ENCODE data around the gene RUSC2. TPM values are rescaled to one million over a fixed set of nuclear protein-coding genes. Genes with fewer than 3 reads are reported as not detected.

Gene RUSC2
- total RNA-seq, 1 experiment from 2014 or later: 49.9 TPM

DNA sequence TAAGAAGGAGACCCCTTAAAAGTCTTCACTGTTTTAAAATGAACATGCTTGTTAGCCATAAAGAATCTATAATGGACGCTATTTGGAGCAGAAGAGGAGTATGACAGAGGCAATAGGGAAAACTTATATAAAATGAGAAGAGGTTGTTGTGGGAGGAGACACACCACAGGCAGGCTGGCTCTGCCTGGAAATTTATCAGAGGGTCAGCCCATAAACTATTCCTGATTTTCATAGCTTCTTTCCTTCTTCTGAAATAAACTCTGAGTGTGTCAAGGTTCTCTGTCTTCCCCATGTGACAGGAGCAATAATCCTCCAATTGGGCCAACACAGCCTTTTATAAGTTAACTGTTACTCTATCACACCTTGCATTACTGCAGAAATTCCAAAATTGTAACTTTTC is 19.6 kb upstream of the RUSC2 start:
- ChIA-PET CTCF (no interaction called here), POLR2A (no interaction called here)
- intact Hi-C loops (cut with micrococcal nuclease; ENCODE audit: unreplicated experiment) (loop anchor here (10.0 kb wide), 1 partner anchor 276 kb away; no protein-coding TSS in a partner anchor), in situ Hi-C loops (cut with HindIII; ENCODE audit: low pct_unique_long_range_greater_than_20kb, low sequenced_read_pairs) (no loop called here)
- H3K4me1 ChIP-seq (ENCODE audit: control insufficient read depth, insufficient read depth, low read length): no peaks in the 10 kb centered on the region
- no peak for DNase-seq (ENCODE audit: low read depth, low spot score)
- BruUV-seq (replicated peaks): no TSS peak
- H3K27ac ChIP-seq (ENCODE audit: low read length): no peak overlapping the region
- H3K36me3 ChIP-seq (ENCODE audit: control insufficient read depth, insufficient read depth, low read length): no peaks in the 10 kb centered on the region
- H3K9me3 ChIP-seq (ENCODE audit: control insufficient read depth, insufficient read depth, low read depth, low read length): no peaks in the 10 kb centered on the region
- TF ChIP-seq, protein P1, sequence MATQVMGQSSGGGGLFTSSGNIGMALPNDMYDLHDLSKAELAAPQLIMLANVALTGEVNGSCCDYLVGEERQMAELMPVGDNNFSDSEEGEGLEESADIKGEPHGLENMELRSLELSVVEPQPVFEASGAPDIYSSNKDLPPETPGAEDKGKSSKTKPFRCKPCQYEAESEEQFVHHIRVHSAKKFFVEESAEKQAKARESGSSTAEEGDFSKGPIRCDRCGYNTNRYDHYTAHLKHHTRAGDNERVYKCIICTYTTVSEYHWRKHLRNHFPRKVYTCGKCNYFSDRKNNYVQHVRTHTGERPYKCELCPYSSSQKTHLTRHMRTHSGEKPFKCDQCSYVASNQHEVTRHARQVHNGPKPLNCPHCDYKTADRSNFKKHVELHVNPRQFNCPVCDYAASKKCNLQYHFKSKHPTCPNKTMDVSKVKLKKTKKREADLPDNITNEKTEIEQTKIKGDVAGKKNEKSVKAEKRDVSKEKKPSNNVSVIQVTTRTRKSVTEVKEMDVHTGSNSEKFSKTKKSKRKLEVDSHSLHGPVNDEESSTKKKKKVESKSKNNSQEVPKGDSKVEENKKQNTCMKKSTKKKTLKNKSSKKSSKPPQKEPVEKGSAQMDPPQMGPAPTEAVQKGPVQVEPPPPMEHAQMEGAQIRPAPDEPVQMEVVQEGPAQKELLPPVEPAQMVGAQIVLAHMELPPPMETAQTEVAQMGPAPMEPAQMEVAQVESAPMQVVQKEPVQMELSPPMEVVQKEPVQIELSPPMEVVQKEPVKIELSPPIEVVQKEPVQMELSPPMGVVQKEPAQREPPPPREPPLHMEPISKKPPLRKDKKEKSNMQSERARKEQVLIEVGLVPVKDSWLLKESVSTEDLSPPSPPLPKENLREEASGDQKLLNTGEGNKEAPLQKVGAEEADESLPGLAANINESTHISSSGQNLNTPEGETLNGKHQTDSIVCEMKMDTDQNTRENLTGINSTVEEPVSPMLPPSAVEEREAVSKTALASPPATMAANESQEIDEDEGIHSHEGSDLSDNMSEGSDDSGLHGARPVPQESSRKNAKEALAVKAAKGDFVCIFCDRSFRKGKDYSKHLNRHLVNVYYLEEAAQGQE (IDR thresholded peaks at IDR 0.05; ENCODE audit: insufficient read depth in 1 of 2, low read depth in 2 of 2, low read length in 1 of 2): no peak
- TF ChIP-seq, protein P2, sequence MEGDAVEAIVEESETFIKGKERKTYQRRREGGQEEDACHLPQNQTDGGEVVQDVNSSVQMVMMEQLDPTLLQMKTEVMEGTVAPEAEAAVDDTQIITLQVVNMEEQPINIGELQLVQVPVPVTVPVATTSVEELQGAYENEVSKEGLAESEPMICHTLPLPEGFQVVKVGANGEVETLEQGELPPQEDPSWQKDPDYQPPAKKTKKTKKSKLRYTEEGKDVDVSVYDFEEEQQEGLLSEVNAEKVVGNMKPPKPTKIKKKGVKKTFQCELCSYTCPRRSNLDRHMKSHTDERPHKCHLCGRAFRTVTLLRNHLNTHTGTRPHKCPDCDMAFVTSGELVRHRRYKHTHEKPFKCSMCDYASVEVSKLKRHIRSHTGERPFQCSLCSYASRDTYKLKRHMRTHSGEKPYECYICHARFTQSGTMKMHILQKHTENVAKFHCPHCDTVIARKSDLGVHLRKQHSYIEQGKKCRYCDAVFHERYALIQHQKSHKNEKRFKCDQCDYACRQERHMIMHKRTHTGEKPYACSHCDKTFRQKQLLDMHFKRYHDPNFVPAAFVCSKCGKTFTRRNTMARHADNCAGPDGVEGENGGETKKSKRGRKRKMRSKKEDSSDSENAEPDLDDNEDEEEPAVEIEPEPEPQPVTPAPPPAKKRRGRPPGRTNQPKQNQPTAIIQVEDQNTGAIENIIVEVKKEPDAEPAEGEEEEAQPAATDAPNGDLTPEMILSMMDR (IDR thresholded peaks at IDR 0.05): no peak
- TF ChIP-seq POLR2AphosphoS5 (IDR thresholded peaks at IDR 0.05; ENCODE audit: low read depth, low read length) (no peak), TCF7L2 (IDR thresholded peaks at IDR 0.05; ENCODE audit: low read depth, low read length) (no peak), SIN3A (IDR thresholded peaks at IDR 0.05; ENCODE audit: borderline replicate concordance, insufficient read depth, low read depth, low read length) (no peak)
- no peaks in the 10 kb centered on the region for H3K27me3 ChIP-seq (ENCODE audit: control insufficient read depth, insufficient read depth, low read length)
- no peak for ATAC-seq
- no peak overlapping the region for H3K4me3 ChIP-seq (ENCODE audit: low read depth in 2 of 2, low read length in 2 of 2)

DNA sequence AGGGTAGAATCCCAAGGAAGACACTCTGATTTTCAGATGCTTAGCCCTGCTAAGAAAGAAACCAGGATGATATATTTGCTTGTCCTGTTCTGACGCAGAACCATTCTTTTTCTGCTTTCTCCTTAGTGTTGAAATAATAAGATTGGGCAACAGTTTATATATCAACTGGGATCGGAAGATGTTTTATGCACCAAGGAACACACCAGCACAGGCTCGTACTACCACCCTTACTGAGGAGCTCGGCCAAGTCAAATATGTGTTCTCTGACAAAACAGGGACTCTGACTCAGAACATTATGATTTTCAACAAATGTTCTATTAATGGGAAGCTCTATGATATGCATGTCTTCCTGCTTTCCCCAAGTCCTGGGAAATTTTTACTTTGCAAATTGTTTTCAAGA is 19.0 kb upstream of the RUSC2 start:
- intact Hi-C loops (cut with micrococcal nuclease; ENCODE audit: unreplicated experiment): loop anchor here (10.0 kb wide), 1 partner anchor 276 kb away; no protein-coding TSS in a partner anchor
- DNase-seq (ENCODE audit: low read depth, low spot score): no peak
- ATAC-seq: no peak
- POLR2A ChIA-PET: no interaction called here
- H3K27ac ChIP-seq (ENCODE audit: low read length): no peak overlapping the region
- CTCF ChIA-PET: no interaction called here
- no peaks in the 10 kb centered on the region for H3K27me3 ChIP-seq (ENCODE audit: control insufficient read depth, insufficient read depth, low read length)
- H3K4me3 ChIP-seq (ENCODE audit: low read depth in 2 of 2, low read length in 2 of 2): no peak overlapping the region
- no peak for TF ChIP-seq SIN3A (IDR thresholded peaks at IDR 0.05; ENCODE audit: borderline replicate concordance, insufficient read depth, low read depth, low read length)
- TF ChIP-seq POLR2AphosphoS5 (IDR thresholded peaks at IDR 0.05; ENCODE audit: low read depth, low read length): no peak
- TF ChIP-seq, protein P1 (IDR thresholded peaks at IDR 0.05; ENCODE audit: insufficient read depth in 1 of 2, low read depth in 2 of 2, low read length in 1 of 2): no peak
- no peak for TF ChIP-seq TCF7L2 (IDR thresholded peaks at IDR 0.05; ENCODE audit: low read depth, low read length)
- TF ChIP-seq, protein P2 (IDR thresholded peaks at IDR 0.05): no peak
- H3K36me3 ChIP-seq (ENCODE audit: control insufficient read depth, insufficient read depth, low read length): no peaks in the 10 kb centered on the region
- no peaks in the 10 kb centered on the region for H3K9me3 ChIP-seq (ENCODE audit: control insufficient read depth, insufficient read depth, low read depth, low read length)
- no TSS peak for BruUV-seq (replicated peaks)
- no peaks in the 10 kb centered on the region for H3K4me1 ChIP-seq (ENCODE audit: control insufficient read depth, insufficient read depth, low read length)
- in situ Hi-C loops (cut with HindIII; ENCODE audit: low pct_unique_long_range_greater_than_20kb, low sequenced_read_pairs): no loop called here

Measured in Panc1 (cell line).